CD4-positive, alpha-beta T cell treated with Interleukin-6 at 100 ng/mL for 8 hours (primary cell): ENCODE results near the gene SH3PXD2A.
"Not testable (repeated sequence)": the region's sequence is repeated elsewhere in the genome, so short reads cannot be mapped to it uniquely, and the experiment has no call there.

Experiments
- DNase-seq: peaks from one replicate; pipeline ENCODE4 v3.0.0-alpha.2; 2020; ENCODE audit warnings: mixed read lengths, low spot score

Gene SH3PXD2A

GRCh38 chr10:103849880-103850571 lies 5.3 kb downstream of the SH3PXD2A start:
- no peak for DNase-seq

GRCh38 chr10:103849212-103849877 lies 6.0 kb downstream of the SH3PXD2A start:
- DNase-seq = no peak

GRCh38 chr10:103847909-103848468 lies 7.4 kb downstream of the SH3PXD2A start:
- DNase-seq = no peak

- no peak for DNase-seq
Measured at GRCh38 chr10:103847346-103847745, 8.0 kb downstream of the SH3PXD2A start.

- DNase-seq = peak; percentile 52
Measured at GRCh38 chr10:103845972-103846371, 9.4 kb downstream of the SH3PXD2A start.

GRCh38 chr10:103845346-103845745 lies 10.0 kb downstream of the SH3PXD2A start:
- not testable (repeated sequence) for DNase-seq

GRCh38 chr10:103843854-103844570 lies 11.4 kb downstream of the SH3PXD2A start:
- no peak for DNase-seq

GRCh38 chr10:103843045-103843444 lies 12.3 kb downstream of the SH3PXD2A start:
- DNase-seq = no peak

- DNase-seq = no peak
Measured at GRCh38 chr10:103842605-103843004, 12.8 kb downstream of the SH3PXD2A start.

- DNase-seq = no peak
Measured at GRCh38 chr10:103841519-103841918, 13.9 kb downstream of the SH3PXD2A start.

GRCh38 chr10:103840740-103841070 lies 14.7 kb downstream of the SH3PXD2A start:
- DNase-seq = no peak

GRCh38 chr10:103839872-103840739 lies 15.3 kb downstream of the SH3PXD2A start:
- DNase-seq = no peak

GRCh38 chr10:103839519-103839871 lies 15.9 kb downstream of the SH3PXD2A start:
- DNase-seq = no peak

GRCh38 chr10:103838862-103839518 lies 16.4 kb downstream of the SH3PXD2A start:
- DNase-seq = no peak

- no peak for DNase-seq
Measured at GRCh38 chr10:103838070-103838395, 17.3 kb downstream of the SH3PXD2A start.

- DNase-seq = no peak
Measured at GRCh38 chr10:103837370-103838069, 17.9 kb downstream of the SH3PXD2A start.

GRCh38 chr10:103836861-103837260 lies 18.5 kb downstream of the SH3PXD2A start:
- no peak for DNase-seq

- no peak for DNase-seq
Measured at GRCh38 chr10:103836273-103836672, 19.1 kb downstream of the SH3PXD2A start.

- DNase-seq = no peak
Measured at GRCh38 chr10:103835096-103836050, 20.0 kb downstream of the SH3PXD2A start.
